Breast epithelium (tissue), 3 donors: ENCODE data around the gene SLC25A6.

Experiments
- CTCF ChIP-seq, 3 donors: fragments of 450-650 bp; IDR thresholded peaks; one replicate each; pipeline ENCODE4 v1.5.1; 2016 to 2017; ENCODE audit warnings: antibody characterized with exemption in 3 of 3, mild to moderate bottlenecking in 3 of 3, moderate library complexity in 3 of 3
- POLR2AphosphoS5 ChIP-seq, 3 donors: sonication (generic); formaldehyde crosslinking; IDR thresholded peaks; one replicate each; pipeline ENCODE4 v1.6.1; 2017; ENCODE audit warnings: antibody characterized with exemption in 3 of 3

GRCh38 chrX:1419545-1420355 lies 27.8 kb upstream of the SLC25A6 start:
- TF ChIP-seq POLR2AphosphoS5 (IDR thresholded peaks at IDR 0.05) (no peak), CTCF (IDR thresholded peaks at IDR 0.05) (no peak)
